ENCODE results near the gene GPR31.
"Not testable (repeated sequence)": the region's sequence is repeated elsewhere in the genome, so short reads cannot be mapped to it uniquely, and the experiment has no call there.

The GPR31 gene

GRCh38 chr6:167182913-167183314, 25.1 kb upstream of the GPR31 start:
- H3K27me3 ChIP-seq (ENCODE audit: control insufficient read depth in 3 of 3, insufficient read depth in 3 of 3, low read depth in 1 of 3, low read length in 3 of 3); DNase-seq (ENCODE audit: low spot score); H4K91ac ChIP-seq (ENCODE audit: low read depth, low read length, poor library complexity); H2BK120ac ChIP-seq (ENCODE audit: low read depth, low read length); H3K79me1 ChIP-seq (ENCODE audit: low read depth, low read length); H3K4me2 ChIP-seq (ENCODE audit: insufficient read depth, low read length, poor library complexity, severe bottlenecking); H2BK12ac ChIP-seq (ENCODE audit: low read length); H2BK15ac ChIP-seq (ENCODE audit: low read length); H3K18ac ChIP-seq (ENCODE audit: low read length); H3K14ac ChIP-seq (ENCODE audit: low read length); H2AFZ ChIP-seq (ENCODE audit: low read length); H3K4me1 ChIP-seq (ENCODE audit: control insufficient read depth in 2 of 2, insufficient read depth in 1 of 2, low read depth in 1 of 2, low read length in 2 of 2); H3K9ac ChIP-seq (ENCODE audit: low read depth, low read length, poor library complexity); H3K23ac ChIP-seq (ENCODE audit: low read depth, low read length, poor library complexity); H3K9me3 ChIP-seq (replicated peaks in 1 of 2; ENCODE audit: control insufficient read depth in 2 of 2, insufficient read depth in 1 of 2, low read depth in 1 of 2, low read length in 2 of 2); H3K4ac ChIP-seq (ENCODE audit: low read length); H2AK5ac ChIP-seq (ENCODE audit: low read depth, low read length); H3K36me3 ChIP-seq (replicated peaks in 1 of 2; ENCODE audit: control insufficient read depth in 2 of 2, insufficient read depth in 2 of 2, low read length in 2 of 2); H3K27ac ChIP-seq (replicated peaks; ENCODE audit: low read length); H2BK5ac ChIP-seq (ENCODE audit: low read length); H4K8ac ChIP-seq (ENCODE audit: low read depth, low read length); H3K4me3 ChIP-seq (ENCODE audit: low read length in 2 of 2): not testable (repeated sequence)
- no CpG with 5 or more reads among the region's 8 CpGs for WGBS, 2 donors (ENCODE audit: extremely low coverage in 2 of 2, insufficient read length in 2 of 2, insufficient replicate concordance in 1 of 2)

- H3K4me1 ChIP-seq (ENCODE audit: control insufficient read depth in 2 of 2, insufficient read depth in 1 of 2, low read depth in 1 of 2, low read length in 2 of 2); H3K9ac ChIP-seq (ENCODE audit: low read depth, low read length, poor library complexity); H3K79me1 ChIP-seq (ENCODE audit: low read depth, low read length); H2AFZ ChIP-seq (ENCODE audit: low read length); H3K36me3 ChIP-seq (replicated peaks in 1 of 2; ENCODE audit: control insufficient read depth in 2 of 2, insufficient read depth in 2 of 2, low read length in 2 of 2); H2BK15ac ChIP-seq (ENCODE audit: low read length); DNase-seq (ENCODE audit: low spot score); H3K14ac ChIP-seq (ENCODE audit: low read length); H3K4ac ChIP-seq (ENCODE audit: low read length); H3K9me3 ChIP-seq (replicated peaks in 1 of 2; ENCODE audit: control insufficient read depth in 2 of 2, insufficient read depth in 1 of 2, low read depth in 1 of 2, low read length in 2 of 2); H3K23ac ChIP-seq (ENCODE audit: low read depth, low read length, poor library complexity); H2BK120ac ChIP-seq (ENCODE audit: low read depth, low read length); H3K18ac ChIP-seq (ENCODE audit: low read length); H3K27me3 ChIP-seq (ENCODE audit: control insufficient read depth in 3 of 3, insufficient read depth in 3 of 3, low read depth in 1 of 3, low read length in 3 of 3); H4K8ac ChIP-seq (ENCODE audit: low read depth, low read length); H3K4me2 ChIP-seq (ENCODE audit: insufficient read depth, low read length, poor library complexity, severe bottlenecking); H3K27ac ChIP-seq (replicated peaks; ENCODE audit: low read length); H2AK5ac ChIP-seq (ENCODE audit: low read depth, low read length); H3K4me3 ChIP-seq (ENCODE audit: low read length in 2 of 2); H4K91ac ChIP-seq (ENCODE audit: low read depth, low read length, poor library complexity); H2BK12ac ChIP-seq (ENCODE audit: low read length); H2BK5ac ChIP-seq (ENCODE audit: low read length): not testable (repeated sequence)
- no CpG with 5 or more reads among the region's 6 CpGs for WGBS, 2 donors (ENCODE audit: extremely low coverage in 2 of 2, insufficient read length in 2 of 2, insufficient replicate concordance in 1 of 2)
Measured at GRCh38 chr6:167181351-167181750, 23.6 kb upstream of the GPR31 start.

- H3K36me3 ChIP-seq (replicated peaks in 1 of 2; ENCODE audit: control insufficient read depth in 2 of 2, insufficient read depth in 2 of 2, low read length in 2 of 2); H3K4me1 ChIP-seq (ENCODE audit: control insufficient read depth in 2 of 2, insufficient read depth in 1 of 2, low read depth in 1 of 2, low read length in 2 of 2); H2BK5ac ChIP-seq (ENCODE audit: low read length); H2BK12ac ChIP-seq (ENCODE audit: low read length); H3K27ac ChIP-seq (replicated peaks; ENCODE audit: low read length); H3K18ac ChIP-seq (ENCODE audit: low read length); H3K4me3 ChIP-seq (ENCODE audit: low read length in 2 of 2); H3K23ac ChIP-seq (ENCODE audit: low read depth, low read length, poor library complexity); H3K4ac ChIP-seq (ENCODE audit: low read length); H3K27me3 ChIP-seq (ENCODE audit: control insufficient read depth in 3 of 3, insufficient read depth in 3 of 3, low read depth in 1 of 3, low read length in 3 of 3); H2AFZ ChIP-seq (ENCODE audit: low read length); H2BK15ac ChIP-seq (ENCODE audit: low read length); H3K9me3 ChIP-seq (replicated peaks in 1 of 2; ENCODE audit: control insufficient read depth in 2 of 2, insufficient read depth in 1 of 2, low read depth in 1 of 2, low read length in 2 of 2); H3K14ac ChIP-seq (ENCODE audit: low read length); H3K79me1 ChIP-seq (ENCODE audit: low read depth, low read length); H3K9ac ChIP-seq (ENCODE audit: low read depth, low read length, poor library complexity); H2AK5ac ChIP-seq (ENCODE audit: low read depth, low read length); H2BK120ac ChIP-seq (ENCODE audit: low read depth, low read length); H3K4me2 ChIP-seq (ENCODE audit: insufficient read depth, low read length, poor library complexity, severe bottlenecking); H4K8ac ChIP-seq (ENCODE audit: low read depth, low read length); DNase-seq (ENCODE audit: low spot score); H4K91ac ChIP-seq (ENCODE audit: low read depth, low read length, poor library complexity): not testable (repeated sequence)
- WGBS, 2 donors (ENCODE audit: extremely low coverage in 2 of 2, insufficient read length in 2 of 2, insufficient replicate concordance in 1 of 2) = no CpG with 5 or more reads among the region's 8 CpGs
Measured at GRCh38 chr6:167180086-167180485, 22.3 kb upstream of the GPR31 start.

- not testable (repeated sequence) for H3K23ac ChIP-seq (ENCODE audit: low read depth, low read length, poor library complexity); H4K8ac ChIP-seq (ENCODE audit: low read depth, low read length); H3K9ac ChIP-seq (ENCODE audit: low read depth, low read length, poor library complexity); H2AFZ ChIP-seq (ENCODE audit: low read length); H2BK12ac ChIP-seq (ENCODE audit: low read length); DNase-seq (ENCODE audit: low spot score); H3K79me1 ChIP-seq (ENCODE audit: low read depth, low read length); H3K27ac ChIP-seq (replicated peaks; ENCODE audit: low read length); H3K27me3 ChIP-seq (ENCODE audit: control insufficient read depth in 3 of 3, insufficient read depth in 3 of 3, low read depth in 1 of 3, low read length in 3 of 3); H3K4me2 ChIP-seq (ENCODE audit: insufficient read depth, low read length, poor library complexity, severe bottlenecking); H3K9me3 ChIP-seq (replicated peaks in 1 of 2; ENCODE audit: control insufficient read depth in 2 of 2, insufficient read depth in 1 of 2, low read depth in 1 of 2, low read length in 2 of 2); H3K14ac ChIP-seq (ENCODE audit: low read length); H3K36me3 ChIP-seq (replicated peaks in 1 of 2; ENCODE audit: control insufficient read depth in 2 of 2, insufficient read depth in 2 of 2, low read length in 2 of 2); H3K4ac ChIP-seq (ENCODE audit: low read length); H4K91ac ChIP-seq (ENCODE audit: low read depth, low read length, poor library complexity); H2BK15ac ChIP-seq (ENCODE audit: low read length); H3K4me3 ChIP-seq (ENCODE audit: low read length in 2 of 2); H3K4me1 ChIP-seq (ENCODE audit: control insufficient read depth in 2 of 2, insufficient read depth in 1 of 2, low read depth in 1 of 2, low read length in 2 of 2); H3K18ac ChIP-seq (ENCODE audit: low read length); H2BK5ac ChIP-seq (ENCODE audit: low read length); H2BK120ac ChIP-seq (ENCODE audit: low read depth, low read length); H2AK5ac ChIP-seq (ENCODE audit: low read depth, low read length)
- WGBS, 2 donors (ENCODE audit: extremely low coverage in 2 of 2, insufficient read length in 2 of 2, insufficient replicate concordance in 1 of 2) = no CpG with 5 or more reads among the region's 31 CpGs
Measured at GRCh38 chr6:167178896-167179655, 21.3 kb upstream of the GPR31 start.
